Ovary (tissue), 3 donors: ENCODE data around the gene MFNG.

ENCODE experiments used
- EP300 ChIP-seq: sonication (generic); formaldehyde crosslinking; IDR thresholded peaks from one replicate; pipeline ENCODE4 v1.6.1; 2017; ENCODE audit warnings: antibody characterized with exemption
- POLR2A ChIP-seq: fragments of 450-650 bp; IDR thresholded peaks from one replicate; pipeline ENCODE4 v1.6.1; 2017; ENCODE audit warnings: antibody characterized with exemption, mild to moderate bottlenecking, moderate library complexity
- TF ChIP-seq, protein P1 (sequence below), 3 donors: fragments of 450-650 bp in 2 of 3; fragments of 200-600 bp in 1 of 3; IDR thresholded peaks; one replicate each; pipeline versions ENCODE4 v1.5.1 to v1.8.0; 2016 to 2022; ENCODE audit warnings: antibody characterized with exemption in 3 of 3, mild to moderate bottlenecking in 1 of 3
- donor health status: DM: no; HTN: no; CAD: no.

DNA sequence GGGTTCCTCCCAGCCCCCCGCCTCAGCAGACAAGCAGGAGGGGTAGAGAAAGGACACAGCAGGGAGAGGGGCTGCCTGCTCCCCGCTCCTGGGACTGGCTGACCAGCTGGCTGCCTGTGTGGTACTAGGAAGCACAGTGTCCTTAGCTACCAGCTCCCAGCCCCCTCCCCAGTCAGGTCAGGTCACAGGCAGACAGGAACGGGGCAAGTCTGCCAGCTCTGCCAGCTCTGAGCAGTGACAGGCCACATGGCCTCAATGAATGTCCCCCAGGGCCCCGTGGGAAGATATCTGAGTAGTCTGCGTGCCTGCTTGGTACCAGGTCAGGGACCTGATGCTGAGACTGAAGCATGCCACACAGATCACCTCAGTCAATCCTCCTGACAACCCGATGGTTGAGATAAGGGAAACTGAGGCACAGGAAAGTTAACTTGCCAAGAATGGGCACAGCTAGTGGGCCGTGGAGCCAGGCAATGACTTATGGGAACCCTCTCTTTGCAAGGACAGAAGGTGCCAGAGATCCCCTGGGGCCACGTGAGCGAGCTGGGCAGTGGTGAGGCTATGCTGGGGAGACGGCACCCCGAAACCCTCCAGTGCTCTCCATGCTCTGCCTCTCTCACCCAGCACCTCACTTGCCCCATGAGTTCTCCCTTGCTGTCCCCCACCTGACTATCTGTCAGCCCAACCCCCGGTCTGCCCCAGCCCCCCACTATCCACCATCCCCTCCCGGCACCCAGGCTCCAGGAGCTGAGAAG is 13.8 kb upstream of the MFNG start:
- TF ChIP-seq, protein P1, sequence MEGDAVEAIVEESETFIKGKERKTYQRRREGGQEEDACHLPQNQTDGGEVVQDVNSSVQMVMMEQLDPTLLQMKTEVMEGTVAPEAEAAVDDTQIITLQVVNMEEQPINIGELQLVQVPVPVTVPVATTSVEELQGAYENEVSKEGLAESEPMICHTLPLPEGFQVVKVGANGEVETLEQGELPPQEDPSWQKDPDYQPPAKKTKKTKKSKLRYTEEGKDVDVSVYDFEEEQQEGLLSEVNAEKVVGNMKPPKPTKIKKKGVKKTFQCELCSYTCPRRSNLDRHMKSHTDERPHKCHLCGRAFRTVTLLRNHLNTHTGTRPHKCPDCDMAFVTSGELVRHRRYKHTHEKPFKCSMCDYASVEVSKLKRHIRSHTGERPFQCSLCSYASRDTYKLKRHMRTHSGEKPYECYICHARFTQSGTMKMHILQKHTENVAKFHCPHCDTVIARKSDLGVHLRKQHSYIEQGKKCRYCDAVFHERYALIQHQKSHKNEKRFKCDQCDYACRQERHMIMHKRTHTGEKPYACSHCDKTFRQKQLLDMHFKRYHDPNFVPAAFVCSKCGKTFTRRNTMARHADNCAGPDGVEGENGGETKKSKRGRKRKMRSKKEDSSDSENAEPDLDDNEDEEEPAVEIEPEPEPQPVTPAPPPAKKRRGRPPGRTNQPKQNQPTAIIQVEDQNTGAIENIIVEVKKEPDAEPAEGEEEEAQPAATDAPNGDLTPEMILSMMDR (IDR thresholded peaks at IDR 0.05) = no peak
- TF ChIP-seq POLR2A (no peak), EP300 (no peak)
